Measurements from ENCODE around the gene ACSM6. TPM values are rescaled to one million over a fixed set of nuclear protein-coding genes. Genes with fewer than 3 reads are reported as not detected.

Gene ACSM6
- total and polyA plus RNA-seq, 5 donors = not detected

DNA sequence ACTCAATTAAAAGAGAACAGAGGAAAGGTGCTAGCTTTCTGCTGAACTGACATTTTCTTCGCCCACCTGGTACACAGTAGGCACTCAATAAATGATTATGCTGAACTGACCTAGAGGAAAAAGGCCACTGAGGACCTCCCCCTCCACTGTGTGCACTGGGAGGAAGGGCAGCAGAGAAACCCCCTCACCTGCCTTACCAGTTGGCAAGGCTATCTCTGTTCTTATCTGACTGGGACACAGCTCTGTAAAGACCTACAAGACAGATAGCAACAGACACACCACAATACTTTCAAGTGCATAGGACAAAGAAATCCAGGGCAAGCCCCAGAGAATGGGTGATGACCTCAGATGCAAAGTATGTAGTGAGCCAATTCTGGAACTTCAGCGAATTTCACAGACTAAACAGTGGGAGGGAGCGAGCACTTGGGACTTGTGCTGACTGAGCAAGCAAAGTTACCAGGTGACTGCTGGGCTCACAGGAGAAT lies 66.4 kb downstream of the ACSM6 start:
- intact Hi-C loops (cut with DNase I) = no loop called here

DNA sequence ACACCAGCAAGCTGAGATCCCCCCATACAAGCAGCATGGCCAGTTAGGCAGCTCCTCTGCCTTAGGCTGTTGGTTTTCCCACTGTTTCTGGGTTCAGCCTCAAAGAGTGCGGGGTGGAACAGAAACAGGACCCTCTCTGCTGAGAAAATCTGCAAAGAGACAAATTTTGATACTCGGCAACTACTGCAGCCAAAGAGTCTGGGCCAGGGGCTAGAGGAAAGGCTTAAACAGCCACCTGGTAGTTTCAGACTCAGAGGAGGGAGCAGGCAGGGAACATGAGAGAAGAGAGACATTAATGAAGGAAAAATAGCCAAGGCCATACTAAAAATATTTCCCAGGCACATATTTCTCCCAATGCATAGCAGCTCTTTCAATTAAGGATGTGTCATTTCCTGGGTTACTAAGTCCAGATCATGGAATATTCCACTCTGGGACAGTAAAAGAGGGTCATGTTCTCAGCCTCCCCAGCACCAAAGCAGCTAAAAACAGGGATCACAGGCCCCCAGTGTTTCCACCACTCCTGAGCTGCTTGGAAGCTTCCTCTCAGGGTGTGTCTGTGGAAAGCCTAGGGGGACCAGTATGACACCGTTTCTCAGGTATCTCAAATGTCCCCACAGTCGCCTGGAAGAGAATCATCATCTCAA lies 67.0 kb downstream of the ACSM6 start:
- no peak for ATAC-seq
- no peak for DNase-seq

More for the DNA sequence above, 66.4 kb downstream of the ACSM6 start:
- ATAC-seq (peak; percentile 63 to 73), DNase-seq (no peak)
- 51% methylated on average over 3 of the region's 3 CpGs for WGBS
- Histone ChIP-seq H3K4me3 (ENCODE audit: low read length) (no peak overlapping the region), H3K9me3 (ENCODE audit: control insufficient read depth, low read length) (no peaks in the 10 kb centered on the region), H3K27ac (ENCODE audit: low read length) (peak overlapping the region; percentile 63), H3K4me1 (ENCODE audit: control insufficient read depth, insufficient read depth, low read length) (peaks cover 20% of the 10 kb centered on the region), H3K27me3 (ENCODE audit: control insufficient read depth, insufficient read depth) (no peaks in the 10 kb centered on the region)

DNA sequence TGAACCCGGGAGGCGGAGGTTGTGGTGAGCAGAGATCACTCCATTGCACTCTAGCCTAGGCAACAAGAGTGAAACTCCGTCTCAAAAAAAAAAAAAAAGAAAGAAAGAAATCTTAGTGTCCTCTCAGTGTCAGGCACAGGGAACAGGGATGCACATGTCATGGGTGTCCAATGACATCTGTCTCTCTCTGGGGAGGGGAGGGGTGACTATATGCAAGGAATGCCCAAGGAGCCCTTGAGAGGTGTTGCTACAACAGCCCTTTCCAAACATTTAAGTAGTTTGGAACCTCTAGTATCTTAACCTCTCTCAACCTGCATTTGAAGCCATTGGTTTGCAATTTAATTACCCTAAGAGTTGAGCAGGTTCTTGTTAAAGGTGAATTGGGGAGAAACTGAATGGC lies 67.9 kb downstream of the ACSM6 start:
- no peaks in the 10 kb centered on the region for H3K27me3 ChIP-seq (ENCODE audit: control insufficient read depth, insufficient read depth)
- no peak overlapping the region for H3K4me3 ChIP-seq (ENCODE audit: low read length)
- intact Hi-C loops (cut with DNase I) = no loop called here
- H3K9me3 ChIP-seq (ENCODE audit: control insufficient read depth, low read length) = no peaks in the 10 kb centered on the region
- ATAC-seq (peak; percentile 18 to 57), DNase-seq (no peak)
- peak overlapping the region; percentile 21 for H3K27ac ChIP-seq (ENCODE audit: low read length)
- 91% methylated on average over 3 of the region's 3 CpGs for WGBS
- peaks cover 26% of the 10 kb centered on the region for H3K4me1 ChIP-seq (ENCODE audit: control insufficient read depth, insufficient read depth, low read length)

More for the DNA sequence above, 67.0 kb downstream of the ACSM6 start:
- Histone ChIP-seq H3K27ac (ENCODE audit: low read length) (peak overlapping the region; percentile 54), H3K4me1 (ENCODE audit: control insufficient read depth, insufficient read depth, low read length) (peaks cover 24% of the 10 kb centered on the region), H3K27me3 (ENCODE audit: control insufficient read depth, insufficient read depth) (no peaks in the 10 kb centered on the region), H3K9me3 (ENCODE audit: control insufficient read depth, low read length) (no peaks in the 10 kb centered on the region), H3K4me3 (ENCODE audit: low read length) (no peak overlapping the region)
- WGBS = 74% methylated on average over 4 of the region's 4 CpGs
- intact Hi-C loops (cut with DNase I) = no loop called here

DNA sequence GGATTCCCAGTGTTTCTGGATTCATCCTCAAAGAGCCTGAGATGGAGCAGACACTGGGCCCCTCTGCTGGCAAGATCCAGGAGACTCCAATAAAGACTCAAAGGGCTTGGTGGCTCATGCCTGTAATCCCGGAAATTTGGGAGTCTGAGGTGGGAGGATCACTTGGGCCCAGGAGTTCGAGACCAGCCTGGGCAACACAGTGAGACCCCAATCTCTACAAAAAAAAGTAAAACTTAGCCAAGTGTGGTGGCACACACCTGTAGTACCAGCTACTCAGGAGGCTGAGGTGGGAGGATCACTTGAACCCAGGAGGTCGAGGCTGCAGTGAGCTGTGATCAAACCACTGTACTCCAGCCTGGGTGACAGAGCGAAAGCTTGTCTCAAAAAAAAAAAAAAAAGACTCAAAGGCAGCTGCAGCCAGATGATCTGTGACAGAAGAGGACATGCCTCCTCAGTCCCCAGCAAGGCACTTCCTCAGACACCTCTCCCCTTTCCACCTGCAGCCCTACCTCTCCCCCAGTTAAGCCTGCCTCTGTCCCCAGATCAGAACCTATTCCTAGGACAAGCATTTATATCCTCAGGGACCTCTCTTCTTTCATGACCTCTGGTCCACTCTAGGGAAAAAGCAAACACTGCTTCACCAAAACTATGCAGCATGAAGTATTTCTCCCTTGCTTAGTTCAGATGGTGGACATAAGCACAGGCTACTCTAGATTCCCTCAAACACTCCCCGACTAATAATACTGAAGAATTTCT lies 68.9 kb downstream of the ACSM6 start:
- ATAC-seq = no peak
- H3K4me3 ChIP-seq (ENCODE audit: low read length) = no peak overlapping the region
- 83% methylated on average over 5 of the region's 5 CpGs for WGBS
- H3K27ac ChIP-seq (ENCODE audit: low read length) = no peak overlapping the region
- no peaks in the 10 kb centered on the region for H3K27me3 ChIP-seq (ENCODE audit: control insufficient read depth, insufficient read depth)
- intact Hi-C loops (cut with DNase I) = no loop called here
- H3K9me3 ChIP-seq (ENCODE audit: control insufficient read depth, low read length) = no peaks in the 10 kb centered on the region
- DNase-seq = no peak
- peaks cover 26% of the 10 kb centered on the region for H3K4me1 ChIP-seq (ENCODE audit: control insufficient read depth, insufficient read depth, low read length)

DNA sequence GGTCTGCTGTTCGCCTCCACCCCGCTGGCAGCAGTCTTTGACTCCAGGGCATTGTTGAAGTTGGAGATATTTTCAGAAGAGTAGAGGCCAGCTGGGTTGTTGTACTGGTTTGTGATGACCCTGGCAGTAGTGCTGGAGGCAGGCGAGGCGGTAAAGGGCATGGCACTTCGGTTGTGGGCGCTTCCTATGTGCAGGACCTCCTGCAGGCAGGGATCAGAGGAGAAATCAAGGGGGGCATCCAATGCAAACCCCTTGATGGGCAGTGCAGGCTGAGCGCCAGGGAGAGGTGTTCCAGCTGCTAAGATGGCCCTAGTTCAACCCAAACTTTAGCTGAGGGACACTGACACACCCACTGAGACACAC lies 69.8 kb downstream of the ACSM6 start:
- ATAC-seq = no peak
- no peak overlapping the region for H3K4me3 ChIP-seq (ENCODE audit: low read length)
- no peak for DNase-seq
- intact Hi-C loops (cut with DNase I) = no loop called here
- peaks cover 30% of the 10 kb centered on the region for H3K4me1 ChIP-seq (ENCODE audit: control insufficient read depth, insufficient read depth, low read length)
- no peaks in the 10 kb centered on the region for H3K27me3 ChIP-seq (ENCODE audit: control insufficient read depth, insufficient read depth)
- no peaks in the 10 kb centered on the region for H3K9me3 ChIP-seq (ENCODE audit: control insufficient read depth, low read length)
- 87% methylated on average over 7 of the region's 7 CpGs for WGBS
- H3K27ac ChIP-seq (ENCODE audit: low read length) = no peak overlapping the region

DNA sequence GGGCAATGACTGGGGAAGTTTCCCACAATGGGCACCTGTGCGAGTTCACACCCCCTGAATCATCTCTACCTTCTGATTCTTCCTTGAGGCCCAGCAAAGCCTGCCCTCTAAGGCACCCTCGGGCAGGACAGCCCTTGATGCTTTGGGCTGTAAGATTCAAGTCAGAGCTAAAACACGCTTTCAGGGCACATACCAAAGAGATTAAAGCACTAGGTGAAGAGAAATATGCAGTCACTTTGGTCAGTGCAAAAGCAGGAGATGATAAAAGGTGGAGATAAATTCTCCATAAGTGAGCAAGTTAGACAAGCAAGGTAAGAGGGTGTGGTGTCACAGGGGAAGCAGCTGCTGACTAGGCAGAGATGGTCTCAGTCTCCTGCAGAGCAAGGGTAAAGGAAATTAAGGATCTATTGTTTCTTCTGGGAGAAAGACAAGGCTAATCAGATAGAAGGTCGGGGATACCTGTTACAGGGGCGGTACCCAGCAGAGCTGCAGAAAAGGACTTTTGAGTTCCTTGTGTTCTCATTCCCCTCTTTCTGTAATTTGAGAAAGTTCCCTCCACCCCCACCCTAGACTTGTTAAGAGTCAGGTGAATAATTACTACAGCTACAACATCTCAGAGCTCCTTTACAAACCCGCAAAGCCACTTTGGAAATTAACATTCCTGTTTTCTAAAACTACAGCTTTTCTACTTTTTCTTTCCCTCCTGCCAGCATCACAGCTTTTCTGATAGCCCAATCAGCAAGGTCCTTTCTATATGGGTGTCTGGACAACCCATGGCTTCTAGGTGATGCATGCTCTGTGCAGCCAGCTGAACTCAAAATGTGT lies 70.4 kb downstream of the ACSM6 start:
- Histone ChIP-seq H3K27me3 (ENCODE audit: control insufficient read depth, insufficient read depth) (no peaks in the 10 kb centered on the region), H3K4me3 (ENCODE audit: low read length) (no peak overlapping the region), H3K9me3 (ENCODE audit: control insufficient read depth, low read length) (no peaks in the 10 kb centered on the region), H3K27ac (ENCODE audit: low read length) (no peak overlapping the region), H3K4me1 (ENCODE audit: control insufficient read depth, insufficient read depth, low read length) (peaks cover 32% of the 10 kb centered on the region)
- DNase-seq (no peak), ATAC-seq (no peak)
- WGBS = 81% methylated on average over 6 of the region's 6 CpGs
- intact Hi-C loops (cut with DNase I) = no loop called here

DNA sequence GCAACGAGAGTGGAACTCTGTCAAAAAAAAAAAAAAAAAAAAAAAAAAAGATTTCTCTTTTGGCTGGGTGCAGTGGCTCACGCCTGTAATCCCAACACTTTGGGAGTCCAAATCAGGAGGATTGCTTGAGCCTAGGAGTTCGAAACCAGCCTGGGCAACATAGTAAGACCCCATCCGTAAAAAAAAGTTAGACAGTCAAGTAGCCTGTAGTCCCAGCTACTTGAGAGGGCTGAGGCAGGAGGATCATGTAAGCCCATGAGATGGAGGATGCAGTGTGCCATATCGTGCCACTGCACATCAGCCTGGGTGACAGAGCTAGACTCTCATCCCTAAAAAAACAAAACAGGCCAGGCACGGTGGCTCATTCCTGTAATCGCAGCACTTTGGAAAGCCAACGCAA lies 71.5 kb downstream of the ACSM6 start:
- Histone ChIP-seq H3K9me3 (ENCODE audit: control insufficient read depth, low read length) (no peaks in the 10 kb centered on the region), H3K27ac (ENCODE audit: low read length) (peak overlapping the region; percentile 32), H3K4me3 (ENCODE audit: low read length) (no peak overlapping the region), H3K27me3 (ENCODE audit: control insufficient read depth, insufficient read depth) (no peaks in the 10 kb centered on the region), H3K4me1 (ENCODE audit: control insufficient read depth, insufficient read depth, low read length) (peaks cover 30% of the 10 kb centered on the region)
- ATAC-seq (no peak), DNase-seq (no peak)
- WGBS = 94% methylated on average over 8 of the region's 8 CpGs
- intact Hi-C loops (cut with DNase I) = no loop called here

DNA sequence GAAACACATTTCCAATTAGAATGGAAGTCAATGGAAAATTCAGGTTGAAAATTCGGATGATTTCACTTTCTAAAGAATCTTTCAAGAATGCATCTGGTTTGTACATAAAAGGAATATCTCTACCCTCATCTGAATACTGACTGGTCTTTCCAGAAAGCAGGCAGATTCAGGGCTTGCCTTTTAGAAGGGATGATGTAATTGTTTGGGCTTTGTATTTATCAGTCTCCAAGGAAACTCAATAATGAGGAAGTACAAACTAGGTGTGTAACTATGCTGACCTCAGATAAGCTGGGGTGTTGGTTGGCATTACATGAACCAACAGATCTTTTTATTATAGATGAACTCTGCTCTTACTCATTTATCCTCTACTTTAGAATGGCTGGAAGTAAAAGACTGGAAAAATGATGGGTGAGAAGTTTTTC lies 72.6 kb downstream of the ACSM6 start:
- no peaks in the 10 kb centered on the region for H3K9me3 ChIP-seq (ENCODE audit: control insufficient read depth, low read length)
- H3K4me1 ChIP-seq (ENCODE audit: control insufficient read depth, insufficient read depth, low read length) = peaks cover 23% of the 10 kb centered on the region
- H3K4me3 ChIP-seq (ENCODE audit: low read length) = no peak overlapping the region
- intact Hi-C loops (cut with DNase I) = no loop called here
- ATAC-seq (peak; percentile 75 to 84), DNase-seq (no peak)
- H3K27me3 ChIP-seq (ENCODE audit: control insufficient read depth, insufficient read depth) = no peaks in the 10 kb centered on the region
- 29% methylated on average over 1 of the region's 1 CpG for WGBS
- H3K27ac ChIP-seq (ENCODE audit: low read length) = peak overlapping the region; percentile 79

DNA sequence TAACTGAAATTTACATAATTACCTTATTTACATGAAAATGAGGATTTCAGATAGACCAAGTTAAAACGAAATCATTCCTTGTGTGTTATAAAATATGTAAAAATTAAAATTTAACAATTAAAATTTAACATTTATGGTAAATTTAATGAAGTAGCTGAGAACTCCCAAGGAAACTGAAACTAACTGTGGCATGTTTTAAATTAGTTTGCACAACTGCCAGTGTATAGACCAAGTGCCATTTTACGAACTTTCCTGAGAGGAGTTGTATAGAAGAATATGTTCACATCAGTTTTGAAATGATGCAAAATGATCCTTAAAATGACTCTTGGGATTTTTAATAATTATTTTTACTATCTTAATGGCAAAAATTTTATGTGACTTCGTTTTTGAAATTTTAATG lies 73.2 kb downstream of the ACSM6 start:
- ATAC-seq = no peak
- Histone ChIP-seq H3K27ac (ENCODE audit: low read length) (no peak overlapping the region), H3K4me3 (ENCODE audit: low read length) (no peak overlapping the region), H3K27me3 (ENCODE audit: control insufficient read depth, insufficient read depth) (no peaks in the 10 kb centered on the region), H3K9me3 (ENCODE audit: control insufficient read depth, low read length) (no peaks in the 10 kb centered on the region), H3K4me1 (ENCODE audit: control insufficient read depth, insufficient read depth, low read length) (peaks cover 23% of the 10 kb centered on the region)
- intact Hi-C loops (cut with DNase I) = no loop called here
- WGBS = 93% methylated on average over 3 of the region's 3 CpGs
- no peak for DNase-seq

DNA sequence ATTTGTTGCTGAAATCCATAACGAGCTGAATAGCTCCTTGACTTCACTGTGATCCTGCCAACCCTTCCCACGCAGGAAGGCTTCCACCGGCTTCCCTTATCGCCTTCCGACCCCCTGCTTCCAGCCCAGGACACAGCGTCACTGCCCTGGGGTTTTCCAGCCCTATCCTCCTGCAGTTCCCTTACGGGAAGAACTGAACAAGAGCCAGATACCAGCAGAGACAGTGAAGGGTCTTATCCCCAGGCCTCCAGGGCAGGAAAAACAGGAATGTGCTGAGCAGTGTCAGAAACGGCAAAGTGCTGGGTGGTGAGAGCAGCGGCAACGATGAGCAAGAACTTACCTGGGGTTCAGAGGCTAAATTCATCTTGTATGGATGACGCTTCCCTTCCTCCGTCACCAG lies 74.4 kb downstream of the ACSM6 start:
- H3K4me1 ChIP-seq (ENCODE audit: control insufficient read depth, insufficient read depth, low read length) = peaks cover 23% of the 10 kb centered on the region
- peak; percentile 82 to 87 (median 84) for DNase-seq
- 24% methylated on average over 12 of the region's 12 CpGs for WGBS
- no peaks in the 10 kb centered on the region for H3K9me3 ChIP-seq (ENCODE audit: control insufficient read depth, low read length)
- H3K27me3 ChIP-seq (ENCODE audit: control insufficient read depth, insufficient read depth) = no peaks in the 10 kb centered on the region
- intact Hi-C loops (cut with DNase I) = no loop called here
- ATAC-seq = peak; percentile 82 to 89
- no peak overlapping the region for H3K4me3 ChIP-seq (ENCODE audit: low read length)
- H3K27ac ChIP-seq (ENCODE audit: low read length) = peak overlapping the region; percentile 90

All from right cardiac atrium (tissue), 5 donors.